ENCODE results near the gene NCOR1.

The NCOR1 gene

GRCh38 chr17:16013943-16014407 is 201.4 kb downstream of the NCOR1 start:
- Histone ChIP-seq H3K79me2 (ENCODE audit: low read length) (peaks cover 51% of the 10 kb centered on the region), H3K9ac (ENCODE audit: low read length) (no peak overlapping the region), H3F3A (ENCODE audit: insufficient read depth, low read length) (no peaks in the 10 kb centered on the region), H3K27me3 (replicated peaks; ENCODE audit: insufficient read depth, low read length) (no peaks in the 10 kb centered on the region), H3K27ac (ENCODE audit: low read length) (no peak overlapping the region), H4K20me1 (ENCODE audit: insufficient read depth, low read length) (0 out of 2 replicates have a peak, but pooled peaks cover 8% of the 10 kb centered on the region), H3K36me3 (replicated peaks; ENCODE audit: insufficient read depth, low read length) (peaks cover 4% of the 10 kb centered on the region; the same call in 1 of the 2 replicates), H2AFZ (ENCODE audit: low read length) (no peak overlapping the region), H3K9me2 (replicated peaks; ENCODE audit: insufficient read depth, low read length) (no peaks in the 10 kb centered on the region), H3K4me2 (ENCODE audit: low read depth, low read length) (no peak overlapping the region), H3K4me1 (ENCODE audit: low read length) (no peaks in the 10 kb centered on the region), H3K4me3 (ENCODE audit: low read length) (no peak overlapping the region), H3K9me3 (replicated peaks; ENCODE audit: insufficient read depth, low read length) (no peaks in the 10 kb centered on the region)
- DNase-seq: no peak
- no peak for TF ChIP-seq EZH2 (optimal IDR thresholded peaks at IDR 0.05; ENCODE audit: low read depth, low read length)
- TF ChIP-seq EZH2phosphoT487 (IDR thresholded peaks at IDR 0.05; ENCODE audit: low read length): no peak
- TF ChIP-seq CTCF (IDR thresholded peaks at IDR 0.05; ENCODE audit: low read length): peak; percentile 12; the same call in 1 of the 2 replicates

GRCh38 chr17:16007439-16007838 is 207.9 kb downstream of the NCOR1 start:
- H3K36me3 ChIP-seq (replicated peaks; ENCODE audit: insufficient read depth, low read length): peaks cover 14% of the 10 kb centered on the region
- no peaks in the 10 kb centered on the region for H3F3A ChIP-seq (ENCODE audit: insufficient read depth, low read length)
- H3K27ac ChIP-seq (ENCODE audit: low read length): no peak overlapping the region

GRCh38 chr17:16005636-16006035 is 209.7 kb downstream of the NCOR1 start:
- DNase-seq: no peak
- no peaks in the 10 kb centered on the region for H3K9me3 ChIP-seq (replicated peaks; ENCODE audit: insufficient read depth, low read length)
- no peaks in the 10 kb centered on the region for H3K27me3 ChIP-seq (replicated peaks; ENCODE audit: insufficient read depth, low read length)
- H3K36me3 ChIP-seq (replicated peaks; ENCODE audit: insufficient read depth, low read length): peaks cover 12% of the 10 kb centered on the region
- no peak overlapping the region for H3K4me3 ChIP-seq (ENCODE audit: low read length)
- H3K4me2 ChIP-seq (ENCODE audit: low read depth, low read length): no peak overlapping the region
- peaks cover 12% of the 10 kb centered on the region for H3K4me1 ChIP-seq (ENCODE audit: low read length)
- H3K9me2 ChIP-seq (replicated peaks; ENCODE audit: insufficient read depth, low read length): no peaks in the 10 kb centered on the region
- H3F3A ChIP-seq (ENCODE audit: insufficient read depth, low read length): no peaks in the 10 kb centered on the region
- H2AFZ ChIP-seq (ENCODE audit: low read length): no peak overlapping the region
- H4K20me1 ChIP-seq (ENCODE audit: insufficient read depth, low read length): peaks cover 2% of the 10 kb centered on the region; the same call in 1 of the 2 replicates
- TF ChIP-seq CTCF (IDR thresholded peaks at IDR 0.05; ENCODE audit: low read length) (no peak), EZH2phosphoT487 (IDR thresholded peaks at IDR 0.05; ENCODE audit: low read length) (no peak), EZH2 (optimal IDR thresholded peaks at IDR 0.05; ENCODE audit: low read depth, low read length) (no peak)
- no peak overlapping the region for H3K27ac ChIP-seq (ENCODE audit: low read length)
- no peak overlapping the region for H3K9ac ChIP-seq (ENCODE audit: low read length)
- H3K79me2 ChIP-seq (ENCODE audit: low read length): peaks cover 25% of the 10 kb centered on the region

More at GRCh38 chr17:16007439-16007838, 207.9 kb downstream of the NCOR1 start:
- no peak for DNase-seq
- Histone ChIP-seq H2AFZ (ENCODE audit: low read length) (no peak overlapping the region), H3K4me1 (ENCODE audit: low read length) (no peaks in the 10 kb centered on the region), H3K9me3 (replicated peaks; ENCODE audit: insufficient read depth, low read length) (no peaks in the 10 kb centered on the region), H3K4me3 (ENCODE audit: low read length) (no peak overlapping the region), H3K79me2 (ENCODE audit: low read length) (peaks cover 21% of the 10 kb centered on the region), H3K9me2 (replicated peaks; ENCODE audit: insufficient read depth, low read length) (no peaks in the 10 kb centered on the region), H4K20me1 (ENCODE audit: insufficient read depth, low read length) (no peaks in the 10 kb centered on the region), H3K9ac (ENCODE audit: low read length) (no peak overlapping the region), H3K4me2 (ENCODE audit: low read depth, low read length) (no peak overlapping the region), H3K27me3 (replicated peaks; ENCODE audit: insufficient read depth, low read length) (no peaks in the 10 kb centered on the region)
- TF ChIP-seq CTCF (IDR thresholded peaks at IDR 0.05; ENCODE audit: low read length) (no peak), EZH2 (optimal IDR thresholded peaks at IDR 0.05; ENCODE audit: low read depth, low read length) (no peak), EZH2phosphoT487 (IDR thresholded peaks at IDR 0.05; ENCODE audit: low read length) (no peak)
